Fibroblast of the conjunctiva (primary cell): ENCODE data around the gene RAG2.

Source experiments
- DNase-seq: peaks from one replicate; pipeline ENCODE4 v3.0.0-alpha.2; 2010; ENCODE audit warnings: low read depth

The RAG2 gene

DNA sequence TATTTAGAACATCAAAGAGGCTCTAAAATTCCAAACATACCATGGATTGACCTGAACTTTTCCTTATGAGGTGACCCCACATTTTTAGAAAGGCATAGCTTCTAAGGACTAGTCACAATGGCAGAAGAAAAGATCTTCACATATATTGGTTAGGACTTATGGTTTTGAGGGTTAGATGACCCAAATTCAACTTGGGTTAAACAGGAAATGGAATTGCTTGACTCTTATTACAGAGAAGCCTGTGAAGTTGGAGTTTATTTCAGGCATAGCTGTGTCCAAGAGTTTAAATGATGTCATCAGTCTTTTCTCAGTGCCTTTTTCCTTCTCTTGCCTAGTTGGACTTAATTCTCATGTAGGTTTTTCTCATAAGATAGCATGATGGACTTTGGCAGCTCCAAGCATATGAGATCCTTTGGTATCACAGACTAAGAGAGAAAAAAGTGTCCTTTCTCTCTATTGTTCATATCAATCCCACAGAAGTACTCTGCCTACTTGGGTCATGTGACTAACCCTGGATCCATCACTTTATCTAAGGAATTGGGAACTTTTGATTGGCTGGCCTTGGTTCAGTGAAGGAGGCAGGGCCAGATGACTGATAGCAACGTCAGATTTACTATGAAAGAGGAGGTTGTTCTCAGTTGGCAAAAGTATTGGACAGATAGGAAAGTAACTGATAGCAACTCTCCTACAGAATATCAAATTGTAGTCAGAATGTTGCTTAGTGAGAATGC, 47.5 kb downstream of the RAG2 start:
- no peak for DNase-seq
